NB4 (cell line): ENCODE results near the gene STYK1.

ENCODE experiments used
- CTCF ChIP-seq: IDR thresholded peaks from one replicate; pipeline ENCODE4 v1.5.1; 2012; ENCODE audit warnings: low read depth, low read length
- MYC ChIP-seq: IDR thresholded peaks from 2 replicates; pipeline ENCODE4 v1.6.1; 2011; ENCODE audit warnings: low read depth, low read length
- POLR2A ChIP-seq: IDR thresholded peaks from 2 replicates; pipeline ENCODE4 v1.6.1; 2011; ENCODE audit warnings: mild to moderate bottlenecking; ENCODE audit not compliant: insufficient read length; ENCODE audit errors: extremely low read depth

DNA sequence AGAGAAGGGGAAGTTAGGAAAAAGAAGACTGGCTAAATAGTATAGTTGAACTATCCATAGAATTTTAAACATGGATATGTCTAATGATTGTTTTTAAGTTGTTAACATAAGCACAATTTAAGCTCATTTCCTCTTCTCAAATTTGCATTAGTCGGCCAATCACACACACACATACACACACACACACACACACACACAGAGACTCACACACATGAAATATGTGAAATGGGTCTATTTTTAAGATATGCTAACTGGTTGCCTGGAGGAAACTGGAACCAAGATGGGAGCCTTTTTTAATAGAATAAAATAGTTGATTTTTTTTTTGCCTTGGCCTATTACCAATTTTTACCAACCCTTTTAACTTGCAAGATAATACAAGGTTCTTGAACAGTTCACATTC, 24.0 kb upstream of the STYK1 start:
- TF ChIP-seq POLR2A (no peak), CTCF (no peak), MYC (no peak)
